ENCODE measurements around the gene RUSC2. TPM values are rescaled to one million over a fixed set of nuclear protein-coding genes. Genes with fewer than 3 reads are reported as not detected.

Gene RUSC2
- total and polyA plus RNA-seq, 2 of the 4 experiments (the other 2 are of a cell fraction): 17.4 to 35.4 TPM

GRCh38 chr9:35516479-35516878 lies 26.6 kb downstream of the RUSC2 start:
- H3K14ac ChIP-seq (replicated peaks; ENCODE audit: low read depth, low read length): peak overlapping the region; percentile 74; the same call in 1 of the 2 replicates
- dilution Hi-C loops (cut with HindIII; ENCODE audit: low sequenced_read_pairs, unreplicated experiment): no loop called here
- H4K91ac ChIP-seq (ENCODE audit: insufficient read depth, low read depth, low read length): peak overlapping the region; percentile 93
- ATAC-seq (ENCODE audit: low read depth): peak; percentile 49
- no TSS peak for BruUV-seq (replicated peaks)
- H4K8ac ChIP-seq (ENCODE audit: low read depth in 2 of 2, low read length in 2 of 2): peak overlapping the region; percentile 37 to 94
- CTCF ChIA-PET: interaction anchor here (0.8 to 0.9 kb wide), 2 partner anchors 23 to 35 kb away, joined by 3 to 4 read pairs; no protein-coding TSS in a partner anchor
- H4K5ac ChIP-seq (ENCODE audit: low read depth, low read length): peak overlapping the region; percentile 70; the same call in 1 of the 2 replicates
- H3K56ac ChIP-seq (ENCODE audit: extremely low read depth, insufficient read depth, low read length): peak overlapping the region; percentile 89
- in situ Hi-C loops (cut with MboI; ENCODE audit: low sequenced_read_pairs): no loop called here
- POLR2A ChIA-PET (ENCODE audit: unreplicated experiment): interaction anchor here (0.9 kb wide), 1 partner anchor 23 kb away, joined by 3 read pairs; no protein-coding TSS in a partner anchor
- no peaks in the 10 kb centered on the region for H3K9me3 ChIP-seq (ENCODE audit: control insufficient read depth, insufficient read depth, low read length)
- H3K9me1 ChIP-seq (ENCODE audit: insufficient read depth, low read length): peaks cover 22% of the 10 kb centered on the region
- DNase-seq: peak; percentile 75
- peak overlapping the region; percentile 45; the same call in 1 of the 2 replicates for H3K9ac ChIP-seq (ENCODE audit: low read depth, low read length)
- peak overlapping the region; percentile 95 for H2BK120ac ChIP-seq (ENCODE audit: low read depth, low read length)
- no peak overlapping the region for H3K4me3 ChIP-seq (ENCODE audit: insufficient read depth, low read depth, low read length)
- H4K20me1 ChIP-seq (ENCODE audit: insufficient read depth, low read length): no peaks in the 10 kb centered on the region
- intact Hi-C loops (cut with micrococcal nuclease): no loop called here
- no CpG with 5 or more reads among the region's 1 CpG for WGBS, 2 experiments (ENCODE audit: extremely low coverage in 2 of 2, insufficient read length in 1 of 2)
- no peak overlapping the region for H2AK9ac ChIP-seq (replicated peaks; ENCODE audit: low read depth, low read length, poor library complexity)
- peaks cover 27 to 73% of the 10 kb centered on the region in 2 experiments for H3K79me1 ChIP-seq (ENCODE audit: low read depth in 1 of 2, low read length in 2 of 2)
- H2BK20ac ChIP-seq (ENCODE audit: low read depth, low read length): peak overlapping the region; percentile 88
- H3K4ac ChIP-seq (ENCODE audit: low read depth, low read length): peak overlapping the region; percentile 87
- H3K23ac ChIP-seq (ENCODE audit: low read depth, low read length): peak overlapping the region; percentile 83
- TF ChIP-seq RFX5 (IDR thresholded peaks at IDR 0.05; ENCODE audit: low read depth, low read length) (no peak), MXI1 (IDR thresholded peaks at IDR 0.05; ENCODE audit: borderline replicate concordance, low read depth, low read length) (no peak), CHD1 (IDR thresholded peaks at IDR 0.05; ENCODE audit: low read depth, low read length) (no peak), MAZ (IDR thresholded peaks at IDR 0.05; ENCODE audit: borderline replicate concordance, low read depth, low read length) (no peak), ELK1 (IDR thresholded peaks at IDR 0.05; ENCODE audit: borderline replicate concordance, low read depth, low read length) (no peak), MAFK (IDR thresholded peaks at IDR 0.05; ENCODE audit: low read depth, low read length) (no peak), NFE2L2 (IDR thresholded peaks at IDR 0.05; ENCODE audit: low read depth, low read length) (no peak), SMC3 (IDR thresholded peaks at IDR 0.05; ENCODE audit: low read depth, low read length) (no peak), FOS (IDR thresholded peaks at IDR 0.05; ENCODE audit: low read depth, low read length) (no peak)
- peak overlapping the region; percentile 61; the same call in 1 of the 2 replicates for H3K4me2 ChIP-seq (ENCODE audit: low read depth, low read length)
- H3K36me3 ChIP-seq (ENCODE audit: control insufficient read depth, insufficient read depth, low read length): no peaks in the 10 kb centered on the region
- peak overlapping the region; percentile 96 for H2BK5ac ChIP-seq (ENCODE audit: low read depth, low read length, poor library complexity, severe bottlenecking)
- no peak overlapping the region for H2AFZ ChIP-seq (replicated peaks; ENCODE audit: low read length, poor library complexity)
- no peaks in the 10 kb centered on the region for H3K27me3 ChIP-seq (ENCODE audit: control insufficient read depth, insufficient read depth, low read length)
- H3K27ac ChIP-seq (ENCODE audit: insufficient read depth, low read length): peak overlapping the region; percentile 84
- H3K18ac ChIP-seq (ENCODE audit: low read depth, low read length): peak overlapping the region; percentile 78; the same call in 1 of the 2 replicates
- peaks cover 36% of the 10 kb centered on the region for H3K4me1 ChIP-seq (ENCODE audit: control insufficient read depth, insufficient read depth, low read length)
- H2BK15ac ChIP-seq (ENCODE audit: low read depth, low read length): peak overlapping the region; percentile 86
- peak overlapping the region; percentile 71; the same call in 1 of the 2 replicates for H2AK5ac ChIP-seq (ENCODE audit: low read depth, low read length)

Data from IMR-90 (cell line).